Suppressor macrophage treated with lipopolysaccharide for 1 hour (primary cell): ENCODE results near the gene MPZL2.

Source experiments
- DNase-seq, 3 donors: peaks; one replicate each; pipeline ENCODE4 v3.0.0-alpha.2; 2020 to 2022

MPZL2 gene

GRCh38 chr11:118240999-118241763 lies 22.9 kb downstream of the MPZL2 start:
- peak; percentile 73 to 89 (median 84) for DNase-seq

GRCh38 chr11:118239509-118240205 lies 24.4 kb downstream of the MPZL2 start:
- DNase-seq, result no peak

- peak in 1 of 3 donors; percentile 38 for DNase-seq
Observed at GRCh38 chr11:118238929-118239328, 25.2 kb downstream of the MPZL2 start.

- DNase-seq, result peak in 2 of 3 donors; percentile 60
Observed at GRCh38 chr11:118238421-118238820, 25.7 kb downstream of the MPZL2 start.

- no peak for DNase-seq
Observed at GRCh38 chr11:118236170-118236569, 27.9 kb downstream of the MPZL2 start.

GRCh38 chr11:118234833-118235232 lies 29.3 kb downstream of the MPZL2 start:
- no peak for DNase-seq

- no peak for DNase-seq
Observed at GRCh38 chr11:118233850-118234249, 30.2 kb downstream of the MPZL2 start.

- no peak for DNase-seq
Observed at GRCh38 chr11:118233377-118233776, 30.7 kb downstream of the MPZL2 start.

- no peak for DNase-seq
Observed at GRCh38 chr11:118232659-118233058, 31.4 kb downstream of the MPZL2 start.

- no peak for DNase-seq
Observed at GRCh38 chr11:118231461-118231860, 32.6 kb downstream of the MPZL2 start.

GRCh38 chr11:118230088-118230487 lies 34.0 kb downstream of the MPZL2 start:
- DNase-seq, result no peak

- peak in 2 of 3 donors; percentile 62 to 68 for DNase-seq
Observed at GRCh38 chr11:118229274-118229847, 34.7 kb downstream of the MPZL2 start.

GRCh38 chr11:118227865-118228785 lies 36.0 kb downstream of the MPZL2 start:
- DNase-seq, result peak; percentile 55 to 87 (median 85)

GRCh38 chr11:118226781-118227180 lies 37.3 kb downstream of the MPZL2 start:
- no peak for DNase-seq

GRCh38 chr11:118226296-118226695 lies 37.8 kb downstream of the MPZL2 start:
- DNase-seq, result peak; percentile 76 to 81 (median 77)

- peak; percentile 48 to 63 (median 48) for DNase-seq
Observed at GRCh38 chr11:118224511-118225188, 39.4 kb downstream of the MPZL2 start, which contains the start of gene JAML. TSS of gene JAML (minus strand) at chr11:118225011. CDS start at chr11:118214866, 10,145 bp downstream.

- no peak for DNase-seq
Observed at GRCh38 chr11:118223992-118224391, 40.1 kb downstream of the MPZL2 start.

- DNase-seq, result no peak
Observed at GRCh38 chr11:118223570-118223969, 40.5 kb downstream of the MPZL2 start.

- DNase-seq, result no peak
Observed at GRCh38 chr11:118222437-118222836, 41.7 kb downstream of the MPZL2 start.

GRCh38 chr11:118221419-118221818 lies 42.7 kb downstream of the MPZL2 start:
- DNase-seq, result no peak

- DNase-seq, result peak; percentile 63 to 68 (median 64)
Observed at GRCh38 chr11:118219732-118220131, 44.4 kb downstream of the MPZL2 start.

GRCh38 chr11:118219244-118219643 lies 44.9 kb downstream of the MPZL2 start:
- no peak for DNase-seq
